Psoas muscle (tissue), 8 donors: ENCODE results near the gene HMGN3. TPM values are rescaled to one million over a fixed set of nuclear protein-coding genes. Genes with fewer than 3 reads are reported as not detected.

Experiments
- ATAC-seq, 4 donors: fragments of 200-7000 bp; cut with Tn5 transposase; one replicate each; pipeline ENCODE4 v1.9.1; 2020; ENCODE audit warnings: moderate library complexity in 3 of 4, mild to moderate bottlenecking in 2 of 4
- DNase-seq, 2 donors: peaks; one replicate each; pipeline ENCODE4 v3.0.0-alpha.2; 2020
- H3K27ac ChIP-seq: fragments of 200-600 bp; one replicate; pipeline ENCODE4 v1.8.0; 2022
- H3K27me3 ChIP-seq, 3 donors: fragments of 200-600 bp in 1 of 3; one replicate each; pipeline versions ENCODE4 v1.6.1 to v1.8.0; 2013 to 2022; ENCODE audit warnings: low read length in 2 of 3, mild to moderate bottlenecking in 2 of 3, moderate library complexity in 1 of 3; ENCODE audit not compliant: insufficient read depth in 3 of 3
- H3K36me3 ChIP-seq, 2 donors: fragments of 200-600 bp in 1 of 2; one replicate each; pipeline versions ENCODE4 v1.6.1 to v1.8.0; 2013 to 2022; ENCODE audit warnings: low read depth in 1 of 2, mild to moderate bottlenecking in 1 of 2, moderate library complexity in 1 of 2; ENCODE audit not compliant: insufficient read depth in 1 of 2
- H3K4me1 ChIP-seq: fragments of 200-600 bp; one replicate; pipeline ENCODE4 v1.8.0; 2022
- H3K4me3 ChIP-seq: fragments of 200-600 bp; one replicate; pipeline ENCODE4 v1.8.0; 2022; ENCODE audit warnings: mild to moderate bottlenecking
- H3K9me3 ChIP-seq: fragments of 200-600 bp; one replicate; pipeline ENCODE4 v1.8.0; 2022
- WGBS, 3 donors: extraction: QIAGEN DNeasy Blood & Tissue Kit; methylation state at CpG; one replicate each; pipeline versions ENCODE4 v1.1.6 to v1.1.7; 2013; 5-methylcytosine and 5-hydroxymethylcytosine counted together
- intact Hi-C, 2 donors: fragments of 100-400 bp; cut with DNase I; formaldehyde crosslinking; loops; one replicate each; pipeline versions ENCODE4 v1.11.0 to v1.14.2; 2022
- polyA plus RNA-seq, 3 donors: library from polyadenylated mRNA; stranded (reverse); fragments of 200-250 nt; gene quantifications; one replicate each; pipeline ENCODE4 v1.2.3, GENCODE V29; 2013
- total RNA-seq, 4 donors: library from RNA; stranded (reverse); fragmentation: NEBNext Ultra II Directional in 2 of 4; extraction: Animal tissue kit (Norgen Biotek cat#: 25700) in 2 of 4; gene quantifications; one replicate each; pipeline versions ENCODE4 v1.2.1 to v1.2.4, GENCODE V29; 2021 to 2023
- TF ChIP-seq, protein P1 (sequence below): fragments of 200-600 bp; IDR thresholded peaks from one replicate; pipeline ENCODE4 v1.8.0; 2022; ENCODE audit warnings: antibody characterized with exemption
- donor health status: healthy with polysubstance abuse.
- donor health status: DM: no; HTN: no; CAD: no; lungs with moderate emphysema.
- donor health status: Bipolar disorder and iron deficiency.
- donor health status: healthy.
- donor health status: DM: yes; HTN: yes; CAD: no.
- donor health status: DM: no; HTN: no; CAD: no.
- donor health status: DM: no; HTN: no; CAD: no.
- donor health status: DM: yes; HTN: yes; CAD: no.

Gene HMGN3
- total and polyA plus RNA-seq, 7 donors = 20.5 to 50.1 (median 38.6) TPM

DNA sequence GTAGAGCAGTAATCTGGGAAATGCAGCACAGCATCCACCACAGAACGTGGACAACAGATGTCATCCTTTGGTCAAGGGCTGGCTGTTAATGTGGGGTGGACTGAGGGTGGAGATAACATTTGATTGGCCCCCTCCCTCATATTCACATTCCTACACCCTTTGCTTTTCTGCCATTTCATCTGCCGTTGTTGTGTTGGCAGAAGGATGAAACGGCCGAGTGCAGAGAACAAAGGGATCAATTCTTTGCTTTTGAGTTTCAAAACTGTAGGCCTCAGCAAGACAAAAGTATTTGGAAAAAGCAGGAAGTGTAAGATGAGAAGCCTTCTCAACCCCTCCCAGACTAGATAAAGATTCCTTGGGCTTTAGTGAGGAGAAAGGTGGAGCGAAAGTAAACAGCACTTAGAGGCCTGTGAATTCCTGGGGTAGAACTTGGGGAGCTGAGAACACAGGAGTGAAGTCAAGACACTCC, 82.2 kb downstream of the HMGN3 start:
- Histone ChIP-seq H3K4me3 (no peak overlapping the region), H3K9me3 (no peaks in the 10 kb centered on the region), H3K36me3 (no peaks in the 10 kb centered on the region), H3K27ac (no peak overlapping the region), H3K27me3 (no peaks in the 10 kb centered on the region), H3K4me1 (peaks cover 4% of the 10 kb centered on the region)
- ATAC-seq (no peak), DNase-seq (no peak)
- 43 to 63% (median 45%) methylated on average over 5 of the region's 5 CpGs for WGBS, 3 donors
- intact Hi-C loops = no loop called here
- TF ChIP-seq, protein P1, sequence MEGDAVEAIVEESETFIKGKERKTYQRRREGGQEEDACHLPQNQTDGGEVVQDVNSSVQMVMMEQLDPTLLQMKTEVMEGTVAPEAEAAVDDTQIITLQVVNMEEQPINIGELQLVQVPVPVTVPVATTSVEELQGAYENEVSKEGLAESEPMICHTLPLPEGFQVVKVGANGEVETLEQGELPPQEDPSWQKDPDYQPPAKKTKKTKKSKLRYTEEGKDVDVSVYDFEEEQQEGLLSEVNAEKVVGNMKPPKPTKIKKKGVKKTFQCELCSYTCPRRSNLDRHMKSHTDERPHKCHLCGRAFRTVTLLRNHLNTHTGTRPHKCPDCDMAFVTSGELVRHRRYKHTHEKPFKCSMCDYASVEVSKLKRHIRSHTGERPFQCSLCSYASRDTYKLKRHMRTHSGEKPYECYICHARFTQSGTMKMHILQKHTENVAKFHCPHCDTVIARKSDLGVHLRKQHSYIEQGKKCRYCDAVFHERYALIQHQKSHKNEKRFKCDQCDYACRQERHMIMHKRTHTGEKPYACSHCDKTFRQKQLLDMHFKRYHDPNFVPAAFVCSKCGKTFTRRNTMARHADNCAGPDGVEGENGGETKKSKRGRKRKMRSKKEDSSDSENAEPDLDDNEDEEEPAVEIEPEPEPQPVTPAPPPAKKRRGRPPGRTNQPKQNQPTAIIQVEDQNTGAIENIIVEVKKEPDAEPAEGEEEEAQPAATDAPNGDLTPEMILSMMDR = no peak

Other genes with a start within 250 kb of the HMGN3 start
- gene PHIP, start 156.4 kb downstream of the HMGN3 start, total RNA-seq = 10 to 100 TPM; 12.1 to 15.3 (median 13.5) TPM
- 1 to 10 TPM; 3.1 to 5.7 (median 3.7) TPM for gene PHIP, start 156.4 kb downstream of the HMGN3 start, polyA plus RNA-seq